HG02970 (cell line): Measurements from ENCODE around the gene C9.
"Not testable (repeated sequence)": the region's sequence is repeated elsewhere in the genome, so short reads cannot be mapped to it uniquely, and the experiment has no call there.

Experiments used
- ATAC-seq: cut with Tn5 transposase; IDR thresholded peaks from one replicate; pipeline ENCODE4 v1.9.1; 2021; ENCODE audit warnings: mild to moderate bottlenecking, moderate library complexity, moderate number of reproducible peaks; ENCODE audit not compliant: unreplicated experiment, low FRiP score

Gene C9

DNA sequence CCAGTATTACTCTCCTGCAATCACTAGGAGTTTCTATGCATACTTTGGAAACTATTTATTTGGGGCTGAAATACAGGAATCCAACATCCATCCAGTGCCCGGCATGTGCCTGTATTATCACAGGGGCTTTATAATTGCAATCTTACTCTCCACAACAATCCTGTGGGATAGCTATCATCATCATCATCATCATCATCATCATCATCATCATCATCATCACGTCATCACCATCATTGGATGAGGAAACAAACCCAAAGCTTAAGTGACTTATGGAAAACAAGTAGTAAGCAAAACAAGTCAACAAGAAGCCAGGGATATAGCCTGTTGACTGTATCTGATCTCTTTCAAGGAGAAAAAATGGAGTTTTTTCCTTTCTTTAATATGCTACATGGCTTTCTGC lies 97.1 kb downstream of the C9 start:
- ATAC-seq: no peak

DNA sequence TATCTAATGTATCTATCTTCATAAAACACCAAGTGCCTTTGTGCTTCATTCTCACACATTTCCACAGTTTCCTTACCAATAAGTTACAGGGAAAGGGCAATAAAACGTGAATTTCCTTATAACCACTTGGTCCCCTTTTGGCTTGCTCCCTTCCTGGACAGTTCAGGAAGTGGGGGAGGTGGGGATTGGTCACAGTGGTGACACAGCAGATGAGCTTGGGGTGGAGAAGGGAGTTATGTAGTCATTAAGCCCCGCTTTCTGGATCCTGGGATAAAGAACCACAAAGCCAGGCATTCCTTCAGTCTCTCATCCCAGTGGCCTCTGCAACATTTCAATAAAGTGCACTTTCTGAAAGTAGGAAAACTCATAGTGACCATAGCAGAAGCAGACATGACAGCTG lies 97.9 kb downstream of the C9 start:
- ATAC-seq: no peak

DNA sequence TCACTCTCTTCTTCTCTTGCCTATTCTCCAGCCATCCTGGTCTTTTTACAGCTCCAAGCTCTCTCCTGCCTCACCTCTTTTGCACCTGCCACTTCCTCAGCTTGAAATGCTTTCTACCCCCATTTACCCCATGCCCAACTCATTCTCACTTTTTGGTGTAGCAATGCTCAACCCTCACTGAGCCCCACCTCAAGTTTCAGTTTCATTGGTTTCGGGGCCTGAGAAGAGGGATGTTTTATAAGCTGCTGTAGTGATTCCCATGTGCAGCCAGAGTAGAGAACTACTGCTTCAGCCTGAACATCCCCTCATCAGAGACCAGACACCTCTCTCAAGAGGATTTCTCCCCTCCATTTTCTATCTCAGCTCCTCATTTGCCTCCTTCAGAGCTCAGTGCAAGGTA lies 99.8 kb downstream of the C9 start:
- ATAC-seq: no peak

GRCh38 chr5:39262981-39263380 lies 101.3 kb downstream of the C9 start:
- no peak for ATAC-seq

DNA sequence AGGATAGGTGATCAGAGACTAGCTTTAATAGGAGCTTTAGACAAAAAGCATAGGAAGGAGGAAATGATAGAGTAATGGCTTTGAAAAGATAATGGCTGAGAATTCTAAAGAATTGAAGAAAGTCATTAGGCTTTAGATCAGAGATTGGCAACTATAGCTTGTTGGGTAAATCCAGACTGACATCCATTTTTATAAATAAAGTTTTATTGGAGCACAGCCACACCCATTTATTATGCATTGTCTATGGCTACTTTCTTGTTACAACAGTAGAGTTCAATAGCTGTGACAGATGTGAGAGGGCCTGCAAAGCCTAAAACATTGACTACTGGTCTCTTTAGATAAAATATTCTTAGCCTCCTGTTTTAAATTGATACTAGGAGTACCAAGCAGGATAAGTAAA lies 104.2 kb downstream of the C9 start:
- no peak for ATAC-seq

- no peak for ATAC-seq
These were observed 106.7 kb downstream of the C9 start for GRCh38 chr5:39257554-39257953.

DNA sequence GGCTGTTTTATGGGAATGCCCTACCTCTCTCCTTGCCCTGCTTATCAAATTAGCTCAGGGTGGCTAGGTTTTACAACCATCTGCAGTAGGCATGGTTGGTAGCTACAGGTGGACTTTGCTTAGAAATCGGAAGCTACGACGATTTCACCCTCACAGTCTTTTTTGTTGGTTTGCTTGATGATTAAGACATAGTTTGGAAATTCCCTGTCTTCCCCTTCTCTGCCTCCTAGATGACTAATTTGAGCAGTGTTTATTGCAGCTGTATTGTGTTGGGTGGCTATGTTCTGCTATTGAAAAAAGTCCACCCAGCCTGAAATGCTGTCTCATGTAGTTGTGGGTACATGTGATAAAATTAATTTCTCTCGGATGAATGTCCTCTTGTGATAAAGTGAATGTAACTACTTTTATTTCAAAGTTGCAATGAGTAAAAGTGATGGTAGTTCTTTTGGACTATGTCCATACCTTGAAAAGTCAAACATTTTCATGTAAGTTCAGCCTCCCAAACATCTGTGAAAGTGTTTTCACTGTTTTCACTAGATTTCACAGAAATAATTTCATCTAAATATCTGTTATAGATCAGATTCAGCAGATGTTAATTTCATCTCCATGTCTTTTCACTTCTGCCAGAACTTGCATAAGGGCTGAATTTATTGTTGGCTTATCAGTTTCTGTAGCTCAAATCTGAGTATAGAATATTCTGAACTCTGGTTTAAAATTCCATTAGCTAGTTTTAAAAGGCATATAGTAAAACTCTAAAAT lies 107.6 kb downstream of the C9 start:
- ATAC-seq: no peak

GRCh38 chr5:39255406-39255805 lies 108.9 kb downstream of the C9 start:
- no peak for ATAC-seq

DNA sequence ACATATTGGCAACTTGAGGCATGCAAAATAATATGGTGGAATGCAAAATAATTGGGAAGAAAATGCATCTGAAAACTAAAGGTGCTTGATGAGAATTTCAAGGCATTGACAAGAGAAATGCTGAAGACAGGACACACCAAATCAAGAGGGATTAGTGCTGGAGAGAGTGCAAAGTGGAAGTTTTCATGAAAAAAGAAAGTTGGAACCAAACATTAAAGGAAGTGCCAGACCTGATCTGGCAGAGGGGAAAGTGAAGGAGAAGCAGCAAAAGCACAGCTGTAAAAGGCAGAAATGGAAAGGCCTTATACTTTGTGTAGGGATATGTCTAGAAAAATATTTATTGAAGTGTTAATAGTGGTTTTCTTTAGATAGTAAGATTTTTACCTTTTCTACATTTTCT lies 109.6 kb downstream of the C9 start:
- no peak for ATAC-seq

- no peak for ATAC-seq
These were observed 111.1 kb downstream of the C9 start for GRCh38 chr5:39253196-39253595.

DNA sequence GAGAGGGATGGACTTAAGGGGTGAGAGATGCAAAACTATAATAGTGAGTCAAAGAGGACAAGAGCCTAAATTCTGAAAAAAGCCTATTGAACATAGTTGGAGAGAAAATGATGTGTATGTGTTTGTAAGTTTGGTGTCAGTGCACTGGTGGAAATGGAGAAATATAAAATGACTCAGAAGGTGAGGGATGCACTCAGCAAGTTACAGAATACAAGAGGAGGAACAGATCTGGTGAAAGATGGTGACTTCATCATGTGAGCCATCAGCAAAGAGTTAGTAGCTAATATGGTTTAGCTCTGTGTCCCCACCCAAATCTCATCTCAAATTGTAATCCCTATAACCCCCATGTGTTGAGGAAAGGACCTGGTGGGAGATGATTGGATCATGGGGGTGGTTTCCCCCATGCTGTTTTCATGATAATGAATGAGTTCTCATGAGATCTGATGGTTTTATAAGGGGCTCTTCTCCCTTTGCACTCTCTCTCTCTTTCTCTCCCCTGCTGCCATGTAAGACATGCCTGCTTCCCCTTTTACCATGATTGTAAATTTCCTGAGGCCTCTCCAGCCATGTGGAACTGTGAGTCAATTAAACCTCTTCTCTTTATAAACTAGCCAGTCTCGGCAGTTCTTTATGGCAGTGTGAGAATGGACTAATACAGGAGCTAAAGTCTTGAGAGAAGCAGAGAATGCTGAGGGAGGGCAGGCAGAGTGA lies 114.6 kb downstream of the C9 start:
- no peak for ATAC-seq

DNA sequence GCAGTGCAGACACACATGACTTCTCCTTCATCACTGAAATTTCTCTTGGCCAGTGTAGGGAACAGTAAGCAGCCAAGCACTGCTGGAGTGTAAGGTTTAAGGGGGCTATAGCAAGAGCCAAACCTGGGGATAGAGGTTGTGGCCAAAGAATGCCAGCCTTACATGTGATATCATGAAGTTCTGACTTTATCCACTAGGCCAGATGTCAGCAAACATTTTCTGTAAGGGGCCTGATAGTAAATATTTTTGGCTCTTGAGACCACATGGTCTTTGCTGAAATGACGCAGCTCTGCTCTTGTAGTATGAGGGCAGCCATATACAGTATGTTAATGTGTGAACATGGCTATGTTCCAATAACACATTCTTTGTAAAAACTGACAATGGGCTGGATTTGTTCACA lies 115.2 kb downstream of the C9 start:
- no peak for ATAC-seq

- no peak for ATAC-seq
These were observed 123.5 kb downstream of the C9 start for GRCh38 chr5:39240750-39241149.

- no peak for ATAC-seq
These were observed 125.8 kb downstream of the C9 start for GRCh38 chr5:39238366-39239105.

DNA sequence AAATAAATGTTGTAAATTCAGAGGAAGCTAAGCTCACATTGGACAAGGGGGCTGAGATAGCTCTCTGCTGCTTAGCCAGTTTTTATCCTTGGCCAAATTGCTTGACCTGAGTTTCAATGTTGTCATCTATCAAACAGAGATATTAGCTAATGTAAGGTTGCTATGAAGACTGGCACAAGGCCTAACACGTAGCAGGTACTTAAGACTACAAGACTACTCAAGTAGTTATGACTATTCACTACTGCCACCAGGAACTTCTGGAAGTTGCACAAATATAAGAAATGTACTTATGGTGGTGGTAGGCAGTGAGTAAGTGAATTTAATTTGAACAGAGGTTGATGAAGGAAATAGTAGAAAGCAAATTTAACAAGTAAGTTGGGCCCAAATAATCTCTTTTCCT lies 127.6 kb downstream of the C9 start:
- no peak for ATAC-seq

DNA sequence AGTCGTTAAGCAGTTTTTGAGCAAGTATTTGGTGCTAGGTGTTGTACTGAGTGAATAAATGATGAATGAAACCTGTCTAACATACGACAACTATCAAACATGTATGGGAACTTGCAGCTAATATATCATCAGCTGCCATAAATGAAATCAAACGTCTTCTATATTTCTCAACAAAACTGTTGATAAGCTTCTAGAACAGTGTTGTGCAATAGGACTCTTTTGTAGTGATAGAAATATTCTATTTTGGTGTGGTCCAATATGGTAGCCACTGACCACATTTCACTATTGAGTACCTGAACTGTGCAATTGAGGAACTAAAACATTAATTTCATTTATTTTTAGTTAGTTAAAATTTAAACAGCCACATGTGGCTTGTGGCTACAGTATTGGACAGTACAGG lies 128.6 kb downstream of the C9 start:
- ATAC-seq: no peak

- ATAC-seq: not testable (repeated sequence)
These were observed 129.8 kb downstream of the C9 start for GRCh38 chr5:39234494-39234893.
